Retinal pigment epithelial cell (primary cell): ENCODE measurements around the gene ANKRD16.
A peak's percentile ranks its signal among the peaks of the same experiment; 100 is the strongest.

Experiments used
- DNase-seq: peaks from one replicate; pipeline ENCODE4 v3.0.0-alpha.2; 2010; ENCODE audit warnings: low read depth
- H3K4me3 ChIP-seq: 2 replicates; pipeline ENCODE4 v1.5.1; 2011; ENCODE audit warnings: mild to moderate bottlenecking, low read length, control low read depth, moderate library complexity
- TF ChIP-seq, protein P1 (sequence below): conservative IDR thresholded peaks from 2 replicates; pipeline ENCODE4 v1.5.1; 2011; ENCODE audit warnings: low read depth, low read length, control low read depth, inconsistent platforms

The ANKRD16 gene

DNA sequence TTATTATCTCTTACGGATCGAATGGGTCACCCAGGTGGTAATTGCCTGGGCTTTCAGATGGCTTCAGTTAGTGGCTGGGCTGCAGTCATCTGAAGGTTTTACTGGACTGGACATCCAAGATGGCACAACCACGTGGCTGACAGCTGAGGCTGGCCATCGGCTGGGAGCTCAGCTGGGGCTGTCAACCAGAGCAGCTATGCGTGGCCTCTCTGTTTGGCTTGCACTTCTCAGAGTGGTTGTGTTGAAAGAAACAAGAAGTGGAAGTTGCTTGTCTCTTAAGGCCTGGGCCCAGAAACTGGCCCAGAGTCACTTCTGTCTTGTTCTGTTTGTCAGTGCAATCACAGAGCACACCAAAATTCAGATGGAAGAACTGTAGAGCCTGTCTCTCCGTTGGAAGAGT, 70.8 kb downstream of the ANKRD16 start:
- TF ChIP-seq, protein P1, sequence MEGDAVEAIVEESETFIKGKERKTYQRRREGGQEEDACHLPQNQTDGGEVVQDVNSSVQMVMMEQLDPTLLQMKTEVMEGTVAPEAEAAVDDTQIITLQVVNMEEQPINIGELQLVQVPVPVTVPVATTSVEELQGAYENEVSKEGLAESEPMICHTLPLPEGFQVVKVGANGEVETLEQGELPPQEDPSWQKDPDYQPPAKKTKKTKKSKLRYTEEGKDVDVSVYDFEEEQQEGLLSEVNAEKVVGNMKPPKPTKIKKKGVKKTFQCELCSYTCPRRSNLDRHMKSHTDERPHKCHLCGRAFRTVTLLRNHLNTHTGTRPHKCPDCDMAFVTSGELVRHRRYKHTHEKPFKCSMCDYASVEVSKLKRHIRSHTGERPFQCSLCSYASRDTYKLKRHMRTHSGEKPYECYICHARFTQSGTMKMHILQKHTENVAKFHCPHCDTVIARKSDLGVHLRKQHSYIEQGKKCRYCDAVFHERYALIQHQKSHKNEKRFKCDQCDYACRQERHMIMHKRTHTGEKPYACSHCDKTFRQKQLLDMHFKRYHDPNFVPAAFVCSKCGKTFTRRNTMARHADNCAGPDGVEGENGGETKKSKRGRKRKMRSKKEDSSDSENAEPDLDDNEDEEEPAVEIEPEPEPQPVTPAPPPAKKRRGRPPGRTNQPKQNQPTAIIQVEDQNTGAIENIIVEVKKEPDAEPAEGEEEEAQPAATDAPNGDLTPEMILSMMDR: no peak
- DNase-seq: no peak
- no peak overlapping the region for H3K4me3 ChIP-seq

DNA sequence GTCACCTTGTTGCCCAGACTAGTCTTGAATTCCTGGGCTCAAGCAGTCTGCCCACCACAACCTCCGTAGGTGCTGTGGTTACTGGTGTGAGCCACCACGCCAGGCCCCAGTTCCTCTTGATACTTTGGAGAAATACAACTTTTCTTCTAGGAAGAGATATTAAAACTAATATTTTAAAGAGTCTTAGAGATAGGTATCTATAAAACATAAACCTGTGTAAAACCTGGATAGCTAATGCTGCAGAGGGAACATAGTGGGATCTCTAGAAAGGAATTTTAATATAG, 71.7 kb downstream of the ANKRD16 start:
- TF ChIP-seq, protein P1: no peak
- DNase-seq: no peak
- no peak overlapping the region for H3K4me3 ChIP-seq

DNA sequence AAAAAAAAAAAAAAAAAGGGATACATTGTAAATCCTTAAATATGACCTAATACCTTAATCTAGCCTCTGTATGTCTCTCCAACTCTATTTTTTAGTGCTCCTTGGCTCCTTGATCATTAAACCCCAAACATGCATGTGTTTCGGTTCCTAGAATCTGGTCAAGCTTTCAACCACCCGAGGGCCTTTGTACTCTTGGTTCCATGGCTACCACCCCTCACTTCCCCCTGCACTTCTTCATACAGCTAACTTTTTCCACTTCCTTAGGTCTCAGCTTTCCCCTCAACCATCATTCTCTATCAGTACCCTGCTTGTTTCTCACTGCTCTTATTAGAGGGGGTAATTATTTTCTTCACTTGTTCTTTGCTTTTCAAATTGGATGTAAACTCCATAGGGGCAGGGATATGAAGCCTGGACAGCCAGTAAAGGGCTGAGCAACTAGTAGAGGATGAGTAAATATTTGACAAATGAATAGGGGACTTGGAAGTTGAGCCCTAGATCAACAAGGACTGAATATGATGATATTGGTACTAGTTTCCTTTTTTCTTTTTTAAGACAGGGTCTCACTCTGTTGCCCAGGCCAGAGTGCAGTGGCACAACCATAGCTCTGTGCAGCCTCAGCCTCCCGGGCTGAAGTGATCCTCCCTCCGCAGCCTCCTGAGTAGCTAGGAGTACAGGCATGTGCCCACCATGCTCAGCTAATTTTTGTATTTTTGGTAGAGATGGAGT, 72.2 kb downstream of the ANKRD16 start:
- TF ChIP-seq, protein P1: no peak
- DNase-seq: no peak
- no peak overlapping the region for H3K4me3 ChIP-seq

DNA sequence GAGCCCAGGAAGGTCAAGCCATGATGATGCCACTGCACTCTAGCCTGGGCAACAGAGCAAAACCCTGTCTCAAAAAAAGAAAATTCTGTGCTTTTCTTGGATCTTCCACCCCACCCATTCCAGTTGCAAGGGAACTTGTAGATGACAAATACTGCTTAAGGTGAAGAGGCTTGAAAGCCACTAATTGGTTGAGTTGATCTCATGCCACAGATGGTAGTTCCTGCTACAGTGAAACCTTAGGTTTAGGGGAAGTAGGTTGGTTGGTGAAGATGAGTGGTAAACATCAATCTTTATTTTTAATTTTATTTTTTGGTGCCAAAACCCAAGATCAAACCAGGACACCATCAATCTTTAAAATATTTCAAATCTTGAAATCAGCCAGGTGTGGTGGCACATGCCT, 73.5 kb downstream of the ANKRD16 start:
- TF ChIP-seq, protein P1: no peak
- DNase-seq: no peak
- H3K4me3 ChIP-seq: no peak overlapping the region

DNA sequence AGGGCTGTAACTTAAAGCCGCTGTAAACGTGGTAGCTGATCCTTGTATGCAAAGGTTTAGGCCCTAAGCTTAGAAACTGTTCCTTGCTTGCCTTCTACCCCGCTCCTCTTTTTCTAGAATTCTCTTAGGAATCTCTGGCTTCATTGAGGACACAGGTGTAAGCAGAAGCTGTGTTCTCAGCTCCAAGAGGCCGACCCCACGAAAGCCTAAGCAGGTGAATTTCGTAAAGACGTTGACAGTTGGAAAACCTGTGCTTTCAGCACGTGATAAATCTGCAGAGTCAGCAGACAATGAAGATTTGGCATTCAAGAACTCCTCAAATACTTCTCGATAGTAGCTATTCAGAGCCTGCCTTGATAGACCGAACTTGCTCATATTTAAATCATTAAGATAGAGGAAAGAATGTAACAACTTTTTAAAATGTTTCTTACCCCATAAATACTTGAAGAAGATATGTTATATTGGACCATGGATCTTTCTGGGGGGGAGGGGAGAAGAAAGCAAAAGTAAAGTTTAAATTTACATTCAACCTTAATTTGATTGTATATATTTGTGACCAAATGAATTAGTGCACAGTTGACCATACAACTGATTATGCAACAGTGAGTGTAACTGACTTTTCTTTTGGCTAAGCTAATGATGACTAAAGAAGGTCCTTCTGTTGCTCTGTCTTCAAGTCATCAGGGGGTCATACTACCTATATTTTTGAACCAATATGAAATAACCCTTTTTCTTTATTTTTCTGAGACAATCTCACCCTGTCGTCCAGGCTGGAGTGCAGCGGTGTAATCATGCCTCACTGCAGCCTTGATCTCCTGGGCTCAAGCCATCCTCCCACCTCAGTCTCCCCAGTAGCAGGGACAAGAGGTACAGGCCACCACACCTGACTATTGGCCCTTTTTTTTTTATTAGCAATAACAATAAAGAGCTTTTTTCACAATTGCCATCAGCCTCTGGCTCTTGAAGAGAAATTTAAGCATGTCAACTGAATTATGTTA, 75.3 kb downstream of the ANKRD16 start:
- H3K4me3 ChIP-seq: peak overlapping the region; percentile 94
- no peak for DNase-seq
- TF ChIP-seq, protein P1: no peak

DNA sequence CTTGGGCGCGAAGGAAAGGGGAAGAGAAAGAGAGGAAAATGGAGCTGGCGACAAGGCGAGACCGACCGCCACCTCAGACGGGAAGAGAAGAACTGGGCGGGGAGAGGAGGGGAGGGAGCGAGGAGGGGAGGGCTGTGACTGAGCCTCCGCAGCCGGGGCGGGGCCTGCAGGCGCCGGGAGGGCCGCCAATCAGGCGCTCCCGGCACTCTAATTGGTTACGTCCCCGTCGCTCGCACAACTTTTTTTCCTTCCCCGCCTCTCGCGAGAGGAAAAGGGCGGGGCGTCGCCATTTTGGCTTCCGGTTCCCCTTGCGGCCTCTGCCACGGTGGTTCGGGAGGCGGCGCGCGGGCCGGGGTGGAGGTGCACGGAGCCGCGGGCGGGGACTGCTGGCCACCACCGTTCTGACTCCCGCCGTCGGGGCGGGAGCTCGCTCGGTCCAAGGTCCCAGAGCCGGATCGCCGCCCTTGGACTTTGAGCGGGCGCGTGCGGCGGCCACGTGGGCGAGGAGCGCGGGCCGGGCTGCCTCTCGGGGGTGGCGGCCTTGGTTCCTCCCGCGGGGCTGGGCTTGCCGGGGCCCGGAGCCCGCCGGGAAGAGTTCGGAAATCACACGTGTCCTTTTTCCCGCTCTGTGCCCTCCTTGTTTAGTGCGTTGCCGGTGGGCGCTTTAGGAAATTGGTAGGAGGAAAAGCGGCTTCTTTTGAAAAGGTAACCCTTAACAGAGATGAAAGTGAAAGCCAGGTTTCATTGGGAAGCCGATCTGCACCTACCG, 76.2 kb downstream of the ANKRD16 start, which contains the start of gene GDI2:
GDI2 (minus strand) TSS at position 94 of the 769 bp plus-strand sequence. CDS start 176 bp downstream, outside the sequence.
- TF ChIP-seq, protein P1: no peak
- DNase-seq: peak; percentile 85
- peak within 1 kb of the TSS; percentile 94 for H3K4me3 ChIP-seq
